ENCODE measurements around the gene AUTS2. TPM values are rescaled to one million over a fixed set of nuclear protein-coding genes. Genes with fewer than 3 reads are reported as not detected.

The AUTS2 gene
- total and polyA plus RNA-seq, 2 of the 8 experiments (the other 6 are each of a cell fraction or from before 2014, with no cell fraction given): 25.9 to 101 TPM

DNA sequence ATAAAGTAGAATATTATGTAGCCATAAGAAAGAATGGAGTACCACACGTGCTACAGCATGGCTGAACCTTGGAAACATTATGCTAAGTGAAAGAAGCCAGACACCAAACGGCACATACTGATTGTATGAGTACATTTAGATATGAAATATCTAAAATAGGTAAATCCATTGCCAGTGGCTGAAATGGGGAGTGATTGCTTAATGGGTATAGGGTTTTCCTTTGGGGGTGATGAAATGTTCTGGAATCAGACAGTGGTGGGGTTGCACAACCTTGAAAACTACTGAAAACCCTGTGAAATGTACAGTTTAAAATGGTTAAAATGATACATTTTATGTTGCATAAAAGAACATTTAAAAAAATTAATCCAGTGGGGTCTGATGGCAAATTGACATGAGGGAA is 667.9 kb downstream of the AUTS2 start:
- Histone ChIP-seq H3K79me2 (ENCODE audit: control insufficient read depth in 1 of 2, insufficient read depth in 2 of 2, low read length in 2 of 2) (no peaks in the 10 kb centered on the region), H3K79me1 (ENCODE audit: low read depth, low read length) (no peaks in the 10 kb centered on the region), H3K27me3 (replicated peaks in 1 of 4; ENCODE audit: control insufficient read depth in 3 of 4, extremely low read depth in 1 of 4, insufficient read depth in 3 of 4, low read length in 3 of 4) (no peaks in the 10 kb centered on the region), H3K4ac (replicated peaks; ENCODE audit: insufficient read length, low read depth, low read length) (no peak overlapping the region), H3K27ac (ENCODE audit: low read depth, low read length) (no peak overlapping the region), H3K4me1 (replicated peaks in 1 of 4; ENCODE audit: control insufficient read depth in 3 of 4, insufficient read depth in 4 of 4, low read length in 3 of 4) (peaks cover 0 to 17% (median under 1%) of the 10 kb centered on the region in 4 experiments; a peak in 3 of 7 replicates), H3K9ac (replicated peaks in 1 of 4; ENCODE audit: extremely low read depth in 1 of 4, low read depth in 3 of 4, low read length in 3 of 4) (no peak overlapping the region), H4K5ac (ENCODE audit: insufficient read length, low read depth, low read length) (no peak overlapping the region), H2AK5ac (ENCODE audit: low read depth, low read length) (no peak overlapping the region), H4K8ac (ENCODE audit: extremely low read depth, insufficient read depth, low read length) (no peak overlapping the region), H2AFZ (ENCODE audit: low read length) (no peak overlapping the region), H2BK120ac (replicated peaks; ENCODE audit: low read depth, low read length) (no peak overlapping the region), H3K36me3 (ENCODE audit: control insufficient read depth in 2 of 4, insufficient read depth in 4 of 4, low read length in 3 of 4) (no peaks in the 10 kb centered on the region), H3K9me3 (ENCODE audit: insufficient read depth in 2 of 2, low read depth in 1 of 2, low read length in 1 of 2) (no peaks in the 10 kb centered on the region), H3K14ac (ENCODE audit: insufficient read length) (no peak overlapping the region), H3K4me3 (ENCODE audit: extremely low read depth in 1 of 4, insufficient read depth in 2 of 4, low read depth in 3 of 4, low read length in 4 of 4) (no peak overlapping the region), H3K23ac (ENCODE audit: insufficient read length) (no peak overlapping the region), H2BK5ac (ENCODE audit: low read depth, low read length) (no peak overlapping the region), H2BK15ac (ENCODE audit: low read length) (no peak overlapping the region), H4K20me1 (replicated peaks in 1 of 2; ENCODE audit: control insufficient read depth in 1 of 2, insufficient read depth in 2 of 2, low read length in 2 of 2) (no peaks in the 10 kb centered on the region), H3K18ac (ENCODE audit: extremely low read depth, low read length) (no peak overlapping the region), H2BK20ac (ENCODE audit: low read length) (no peak overlapping the region), H3K56ac (replicated peaks; ENCODE audit: insufficient read length, low read depth, low read length) (no peak overlapping the region), H2BK12ac (ENCODE audit: low read depth, low read length) (no peak overlapping the region), H4K91ac (replicated peaks; ENCODE audit: insufficient read length, low read length) (no peak overlapping the region), H3K4me2 (ENCODE audit: insufficient read depth in 1 of 2, low read depth in 2 of 2, low read length in 2 of 2) (no peak overlapping the region), H3K23me2 (ENCODE audit: low read depth, low read length) (no peaks in the 10 kb centered on the region; the same call in 1 of the 2 replicates)
- ChIA-PET POLR2A (ENCODE audit: partially characterized antibody) (no interaction called here), CTCF (ENCODE audit: partially characterized antibody) (no interaction called here)
- FAIRE-seq (no peak), DNase-seq (ENCODE audit: low read depth in 1 of 2, low spot score in 2 of 2) (no peak)
- TF ChIP-seq TCF12 (IDR thresholded peaks at IDR 0.05; ENCODE audit: low read depth, low read length): no peak
- no peak for TF ChIP-seq RAD21 (IDR thresholded peaks at IDR 0.05 in 1 of 2, conservative IDR thresholded peaks at IDR 0.05 in 1 of 2; ENCODE audit: low read depth in 2 of 2, low read length in 2 of 2)
- TF ChIP-seq CEBPB (IDR thresholded peaks at IDR 0.05; ENCODE audit: low read depth, low read length): no peak
- no peak for TF ChIP-seq CREB1 (IDR thresholded peaks at IDR 0.05)
- TF ChIP-seq TAF7 (optimal IDR thresholded peaks at IDR 0.05; ENCODE audit: borderline replicate concordance, low read depth, low read length): no peak
- 92% methylated on average over 2 of the region's 2 CpGs; no CpG with 5 or more reads in 1 of the 2 experiments for WGBS, 2 experiments (ENCODE audit: extremely low coverage in 1 of 2, insufficient coverage in 1 of 2, insufficient read length in 1 of 2, insufficient replicate concordance in 2 of 2, low coverage in 1 of 2, low lambda C conversion rate in 2 of 2, missing lambda C conversion rate in 1 of 2)
